NCI-H446 treated with DMSO at 0.1 percent for 48 hours (cell line): ENCODE results near the gene FXYD3.

ENCODE experiments used
- DNase-seq: peaks from one replicate; lab custom pipeline; 2025; lab: John Stamatoyannopoulos, UW

FXYD3 gene, protein sequence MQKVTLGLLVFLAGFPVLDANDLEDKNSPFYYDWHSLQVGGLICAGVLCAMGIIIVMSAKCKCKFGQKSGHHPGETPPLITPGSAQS

DNA sequence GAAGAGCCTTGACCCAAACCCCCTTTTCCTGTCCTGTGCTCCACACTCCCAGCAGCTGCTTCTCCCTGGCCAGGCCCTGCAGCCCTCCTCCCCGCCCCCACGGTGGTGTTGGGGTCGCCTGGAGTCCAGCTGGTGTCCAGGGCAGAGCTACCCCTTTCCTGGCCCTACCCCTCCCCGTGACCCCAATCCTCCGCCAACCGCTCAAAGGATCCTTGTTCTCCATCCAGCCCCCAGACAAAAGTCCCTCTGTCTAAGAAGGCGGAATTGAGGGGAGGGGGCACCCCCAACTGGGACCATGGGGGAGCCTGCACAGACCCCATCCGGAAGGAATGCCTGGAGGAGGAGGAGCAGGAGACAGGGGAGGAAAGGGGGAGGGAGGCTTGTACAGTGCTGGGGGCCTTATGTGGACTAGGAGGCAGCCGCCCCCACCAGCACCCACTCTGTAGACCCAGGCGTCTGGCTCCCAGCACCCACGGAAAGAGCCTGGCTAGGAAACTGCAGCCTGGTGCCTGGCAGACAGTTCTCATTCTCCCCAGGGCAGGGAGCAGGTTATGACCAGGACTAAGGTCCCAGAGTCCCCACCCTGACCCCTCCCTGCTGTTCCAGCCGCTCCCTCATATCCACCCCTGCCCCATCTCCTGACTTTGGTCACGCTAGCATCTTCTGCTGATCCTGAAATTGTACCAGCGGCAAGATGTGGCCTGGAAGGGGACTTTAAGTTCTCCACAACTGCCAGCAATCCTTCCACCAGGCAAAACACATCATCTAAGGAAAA lies at the start of gene FXYD3:
Gene FXYD3, plus strand, starts transcription at position 647 of the 775 bp plus-strand sequence. CDS start 3,554 bp downstream, outside the sequence.
- DNase-seq = no peak

- DNase-seq = no peak
Measured at GRCh38 chr19:35066121-35066520, 49.5 kb upstream of the FXYD3 start.

GRCh38 chr19:35066691-35067563 lies 48.7 kb upstream of the FXYD3 start:
- DNase-seq = peak; percentile 52

DNA sequence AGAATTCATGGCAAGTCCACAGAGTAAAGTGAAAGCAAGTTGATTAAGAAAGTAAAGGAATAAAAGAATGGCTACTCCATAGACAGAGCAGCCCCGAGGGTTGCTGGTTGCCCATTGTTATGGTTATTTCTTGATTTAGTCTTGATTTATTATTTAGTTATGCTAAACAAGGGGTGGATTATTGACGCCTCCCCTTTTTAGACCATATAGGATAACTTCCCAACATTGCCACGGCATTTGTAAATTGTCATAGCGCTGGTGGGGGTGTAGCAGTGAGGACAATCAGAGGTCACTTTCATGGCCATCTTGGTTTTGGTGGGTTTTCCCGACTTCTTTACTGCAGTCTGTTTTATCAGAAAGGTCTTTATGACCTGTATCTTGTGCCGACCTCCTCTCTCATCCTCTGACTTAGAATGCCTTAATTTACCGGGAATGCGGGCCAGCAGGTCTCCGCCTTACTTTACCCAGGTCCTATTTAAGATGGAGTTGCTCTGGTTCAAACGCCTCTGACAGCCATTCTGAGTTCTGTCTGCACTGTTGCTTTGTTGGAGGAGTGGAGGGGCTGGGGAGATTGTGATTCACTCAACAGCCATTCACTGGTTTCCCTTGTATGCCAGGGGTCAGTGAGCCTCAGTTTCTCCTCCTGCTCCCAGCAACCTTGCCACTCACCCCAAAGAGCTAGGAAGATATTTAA lies 46.5 kb upstream of the FXYD3 start:
- no peak for DNase-seq

- DNase-seq = no peak
Measured at GRCh38 chr19:35069696-35070095, 45.9 kb upstream of the FXYD3 start.

DNA sequence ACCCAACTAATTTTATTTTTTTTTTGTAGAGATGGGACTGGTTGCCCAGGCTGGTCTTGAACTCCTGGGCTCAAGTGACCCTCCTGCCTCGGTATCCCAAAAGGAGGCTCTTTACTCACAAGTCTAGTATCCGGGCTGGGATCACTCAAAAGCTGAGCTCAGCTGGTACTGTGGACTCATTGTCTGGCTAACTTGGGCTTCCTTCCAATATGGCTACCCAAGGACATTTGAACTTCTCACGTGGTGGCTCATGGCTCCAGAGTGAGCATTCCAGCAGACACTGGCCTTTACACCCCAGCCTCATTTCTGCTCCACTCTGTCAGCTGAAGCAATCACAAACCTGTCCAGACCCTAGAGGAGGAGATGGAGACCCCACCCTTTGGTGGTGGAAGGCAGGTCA lies 45.2 kb upstream of the FXYD3 start:
- DNase-seq = no peak

GRCh38 chr19:35073516-35073915 lies 42.1 kb upstream of the FXYD3 start:
- DNase-seq = no peak

DNA sequence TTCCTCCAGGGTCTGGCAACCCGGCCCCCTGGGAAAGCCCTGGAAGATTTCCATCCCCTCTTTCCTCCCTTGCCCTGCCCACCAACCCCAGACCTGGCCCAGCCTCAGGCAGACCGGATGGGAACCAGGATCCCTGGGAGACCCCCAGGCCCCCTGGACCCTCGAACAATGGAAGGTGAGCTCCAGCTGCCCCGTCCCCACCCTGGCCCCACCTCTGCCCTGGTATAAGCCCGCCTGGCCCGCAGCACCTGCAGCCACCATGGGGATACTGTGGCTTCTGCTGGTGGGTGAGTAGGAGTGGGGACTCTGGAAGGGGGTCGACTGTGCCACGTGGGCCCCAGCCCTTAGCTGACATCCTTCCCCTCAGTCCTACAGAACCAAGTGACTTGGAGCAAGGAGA lies 41.7 kb upstream of the FXYD3 start:
- DNase-seq = no peak

DNA sequence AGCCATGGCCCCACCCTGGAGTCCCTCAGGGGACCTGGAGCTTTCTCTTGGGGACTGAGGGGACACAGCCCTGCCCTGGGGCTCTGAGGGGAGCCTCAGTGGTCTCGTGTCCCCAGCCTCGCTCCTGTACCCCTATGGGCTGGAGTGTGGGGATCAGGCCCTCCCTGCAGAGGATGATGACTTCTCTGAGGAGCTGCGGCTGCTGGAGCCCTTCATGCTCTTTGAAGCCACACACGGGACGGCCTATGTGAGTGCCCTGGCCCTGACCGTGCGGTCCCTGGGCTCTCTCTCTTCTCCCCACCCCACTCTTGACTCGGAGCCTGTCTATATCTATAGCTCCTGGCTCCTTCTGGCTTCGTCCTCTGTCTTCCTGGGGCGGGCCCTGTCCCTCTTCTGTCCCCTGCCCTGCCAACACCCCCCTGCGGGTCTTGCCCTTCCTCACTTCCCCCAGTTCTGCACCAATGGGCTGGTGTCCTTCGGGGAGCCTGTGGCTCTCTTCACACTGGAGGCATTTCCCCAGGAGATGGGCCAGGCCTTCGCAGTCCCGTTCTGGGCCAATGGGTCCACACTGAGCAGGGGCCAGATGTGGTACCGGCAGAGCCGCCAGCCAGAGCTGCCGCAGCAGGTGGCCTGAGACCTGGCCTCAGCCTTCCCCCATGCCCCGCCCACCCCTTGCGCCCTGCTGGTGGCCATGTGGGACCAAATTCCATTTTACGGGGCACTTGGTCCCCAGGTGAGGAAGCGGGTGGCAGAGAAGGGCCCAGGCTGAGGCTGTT lies 41.0 kb upstream of the FXYD3 start:
- no peak for DNase-seq

DNA sequence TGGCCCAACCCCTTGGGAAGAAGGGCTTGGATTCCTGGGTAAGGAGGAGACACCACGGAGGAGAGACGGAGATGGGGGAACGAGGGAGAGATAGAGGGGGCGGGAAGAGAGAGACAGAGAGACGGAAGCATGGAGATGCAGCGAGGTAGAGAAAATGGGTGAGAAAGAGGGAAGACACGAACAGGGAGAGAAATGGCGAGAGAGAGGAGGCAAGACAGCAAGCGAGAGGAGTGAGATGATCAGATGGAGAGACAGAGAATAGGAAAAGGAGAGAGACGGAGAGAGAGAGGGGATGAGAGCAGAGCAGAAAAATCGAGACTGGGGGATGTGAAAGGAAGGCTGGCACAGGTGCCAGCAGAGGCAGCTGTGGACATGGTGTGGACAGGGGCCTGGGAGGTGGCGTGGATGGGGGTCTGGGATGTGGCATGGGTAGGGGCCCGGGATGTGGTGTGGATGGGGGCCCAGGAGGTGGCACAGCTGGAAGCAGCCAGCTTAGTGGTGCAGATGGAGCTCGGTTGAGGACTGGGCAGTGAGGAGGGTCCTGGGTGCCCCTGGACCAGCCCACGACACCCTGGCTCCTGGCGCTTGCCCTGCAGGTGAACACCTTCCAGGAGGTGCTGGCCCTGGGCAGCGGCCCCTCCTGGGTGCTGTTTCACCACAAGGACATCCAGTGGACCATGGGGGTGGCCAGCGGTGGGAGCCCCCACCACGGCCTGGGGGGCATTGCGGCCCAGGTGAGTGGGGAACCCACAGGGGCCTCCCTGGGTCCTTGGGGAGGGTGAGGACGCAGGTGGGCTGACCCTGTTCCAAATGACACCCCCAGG lies 40.2 kb upstream of the FXYD3 start:
- no peak for DNase-seq

GRCh38 chr19:35076026-35076370 lies 39.6 kb upstream of the FXYD3 start:
- DNase-seq = no peak

- DNase-seq = no peak
Measured at GRCh38 chr19:35076657-35077056, 39.0 kb upstream of the FXYD3 start.

GRCh38 chr19:35077411-35078223 lies 38.0 kb upstream of the FXYD3 start:
- no peak for DNase-seq

GRCh38 chr19:35079826-35080225 lies 35.8 kb upstream of the FXYD3 start:
- no peak for DNase-seq

GRCh38 chr19:35080613-35081170 lies 34.9 kb upstream of the FXYD3 start:
- no peak for DNase-seq

- no peak for DNase-seq
Measured at GRCh38 chr19:35081201-35081600, 34.4 kb upstream of the FXYD3 start.

- no peak for DNase-seq
Measured at GRCh38 chr19:35083691-35084508, 31.7 kb upstream of the FXYD3 start.

DNA sequence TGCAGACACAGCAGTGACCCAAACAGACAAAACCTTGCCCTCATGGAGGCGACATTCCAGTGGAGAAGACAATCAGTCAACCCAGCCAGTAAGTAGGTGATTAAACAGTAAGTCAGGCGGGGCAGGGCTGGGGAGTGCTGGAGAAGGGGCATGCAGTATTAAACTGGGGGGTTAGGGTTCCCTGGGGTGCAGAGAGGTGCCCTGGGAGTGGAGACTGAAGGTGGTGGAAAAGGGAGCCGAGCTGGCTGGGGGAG lies 31.2 kb upstream of the FXYD3 start:
- no peak for DNase-seq

- DNase-seq = no peak
Measured at GRCh38 chr19:35085947-35086346, 29.7 kb upstream of the FXYD3 start.
